ENCODE measurements around the gene SNAPC5.

SNAPC5 gene

DNA sequence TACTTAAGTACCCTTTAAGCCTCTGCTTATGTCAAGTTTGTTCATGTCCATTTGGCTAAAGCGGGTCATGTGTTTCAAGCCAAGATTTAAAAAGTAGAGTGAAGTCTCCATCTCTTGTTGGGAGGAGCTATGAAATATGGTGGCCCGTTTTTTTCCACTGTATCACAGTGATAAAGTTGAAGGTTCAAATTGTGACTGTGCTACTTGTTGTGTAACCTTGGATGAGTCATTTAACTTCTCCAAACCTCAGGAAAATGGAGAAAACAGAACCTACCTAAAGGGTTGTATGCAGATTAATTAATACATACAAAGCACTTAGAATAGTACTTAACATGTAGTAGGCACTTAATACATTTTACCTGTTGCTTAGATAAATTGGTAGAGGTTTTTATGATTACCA is 43.4 kb downstream of the SNAPC5 start:
- peak; percentile 32 to 78 (median 56) for DNase-seq

GRCh38 chr15:66452971-66453580 is 44.5 kb downstream of the SNAPC5 start:
- DNase-seq = peak; percentile 35 to 69 (median 60)

DNA sequence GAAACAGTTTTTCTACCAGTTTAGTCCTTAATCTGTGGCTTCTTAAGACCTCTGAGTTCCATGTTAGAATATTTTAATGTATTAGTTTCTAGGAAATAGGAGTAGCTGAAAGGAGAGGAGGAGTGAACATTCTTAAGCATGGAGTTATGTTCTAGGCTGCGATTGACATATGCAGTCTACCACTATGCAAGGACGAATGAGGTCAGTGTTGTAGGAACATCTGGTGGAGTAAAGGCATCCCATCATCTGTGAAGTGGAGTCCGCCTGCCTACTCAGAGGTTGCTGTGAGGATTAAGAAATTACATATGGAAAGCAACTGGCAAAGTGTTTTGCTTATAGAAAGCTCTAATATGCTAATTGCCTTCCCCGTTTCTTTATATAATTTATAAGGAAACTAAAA is 45.1 kb downstream of the SNAPC5 start:
- no peak for DNase-seq
